Hepatocyte (in vitro differentiated cells): ENCODE measurements around the gene CXorf58.

ENCODE experiments used
- EZH2 ChIP-seq: fragments of 200-600 bp; sonication (generic); IDR thresholded peaks from 2 replicates; pipeline ENCODE4 v1.6.1; 2016; ENCODE audit warnings: antibody characterized with exemption, mild to moderate bottlenecking, borderline replicate concordance
- EZH2phosphoT487 ChIP-seq: fragments of 200-600 bp; sonication (generic); IDR thresholded peaks from one replicate; pipeline ENCODE4 v1.6.1; 2018; ENCODE audit warnings: antibody characterized with exemption, mild to moderate bottlenecking, low read depth, moderate library complexity; ENCODE audit not compliant: unreplicated experiment, severe bottlenecking
- TF ChIP-seq, protein P1 (sequence below): fragments of 200-600 bp; sonication (generic); IDR thresholded peaks from 2 replicates; pipeline ENCODE4 v1.5.1; 2016; ENCODE audit warnings: antibody characterized with exemption, mild to moderate bottlenecking; ENCODE audit not compliant: poor library complexity

DNA sequence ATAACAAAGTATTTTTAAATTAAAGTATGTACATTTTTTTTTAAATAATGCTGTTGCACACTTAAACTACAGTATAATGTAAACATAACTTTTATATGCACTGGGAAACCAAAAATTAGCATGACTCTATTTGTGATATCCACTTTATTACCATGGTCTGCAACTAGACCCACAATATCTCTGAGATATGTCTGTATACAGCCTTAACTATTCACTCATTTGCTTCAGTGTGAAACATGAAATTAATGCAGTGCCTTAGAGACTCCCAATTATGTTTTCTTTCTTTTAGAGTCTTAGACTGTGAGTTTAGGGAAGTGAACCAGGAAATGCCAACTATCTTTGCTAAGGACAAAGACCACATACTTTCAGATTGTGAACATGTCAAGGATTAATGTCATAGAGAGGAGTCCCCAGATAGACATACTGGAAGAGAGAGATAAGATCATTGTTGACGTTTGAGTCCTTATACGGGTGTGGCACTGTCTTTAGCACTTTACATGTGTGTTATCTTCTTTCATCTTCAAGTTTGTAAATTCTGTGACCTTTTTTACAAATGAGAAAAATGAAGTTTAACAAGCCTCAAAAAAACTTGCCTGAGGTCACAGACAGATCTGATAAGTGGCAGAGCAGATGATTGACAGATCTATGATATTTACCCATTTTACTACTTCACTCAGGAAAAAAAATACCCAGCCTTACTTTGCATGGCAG, 23.2 kb downstream of the CXorf58 start:
- TF ChIP-seq, protein P1, sequence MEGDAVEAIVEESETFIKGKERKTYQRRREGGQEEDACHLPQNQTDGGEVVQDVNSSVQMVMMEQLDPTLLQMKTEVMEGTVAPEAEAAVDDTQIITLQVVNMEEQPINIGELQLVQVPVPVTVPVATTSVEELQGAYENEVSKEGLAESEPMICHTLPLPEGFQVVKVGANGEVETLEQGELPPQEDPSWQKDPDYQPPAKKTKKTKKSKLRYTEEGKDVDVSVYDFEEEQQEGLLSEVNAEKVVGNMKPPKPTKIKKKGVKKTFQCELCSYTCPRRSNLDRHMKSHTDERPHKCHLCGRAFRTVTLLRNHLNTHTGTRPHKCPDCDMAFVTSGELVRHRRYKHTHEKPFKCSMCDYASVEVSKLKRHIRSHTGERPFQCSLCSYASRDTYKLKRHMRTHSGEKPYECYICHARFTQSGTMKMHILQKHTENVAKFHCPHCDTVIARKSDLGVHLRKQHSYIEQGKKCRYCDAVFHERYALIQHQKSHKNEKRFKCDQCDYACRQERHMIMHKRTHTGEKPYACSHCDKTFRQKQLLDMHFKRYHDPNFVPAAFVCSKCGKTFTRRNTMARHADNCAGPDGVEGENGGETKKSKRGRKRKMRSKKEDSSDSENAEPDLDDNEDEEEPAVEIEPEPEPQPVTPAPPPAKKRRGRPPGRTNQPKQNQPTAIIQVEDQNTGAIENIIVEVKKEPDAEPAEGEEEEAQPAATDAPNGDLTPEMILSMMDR, result no peak
- TF ChIP-seq EZH2 (no peak), EZH2phosphoT487 (no peak)
